ENCODE results near the gene TNFRSF13B. TPM values are rescaled to one million over a fixed set of nuclear protein-coding genes. Genes with fewer than 3 reads are reported as not detected.
A peak's percentile ranks its signal among the peaks of the same experiment; 100 is the strongest.

Gene TNFRSF13B
- polyA plus RNA-seq, 4 donors, result 0.13 to 3.0 (median 2.0) TPM; not detected in 1

DNA sequence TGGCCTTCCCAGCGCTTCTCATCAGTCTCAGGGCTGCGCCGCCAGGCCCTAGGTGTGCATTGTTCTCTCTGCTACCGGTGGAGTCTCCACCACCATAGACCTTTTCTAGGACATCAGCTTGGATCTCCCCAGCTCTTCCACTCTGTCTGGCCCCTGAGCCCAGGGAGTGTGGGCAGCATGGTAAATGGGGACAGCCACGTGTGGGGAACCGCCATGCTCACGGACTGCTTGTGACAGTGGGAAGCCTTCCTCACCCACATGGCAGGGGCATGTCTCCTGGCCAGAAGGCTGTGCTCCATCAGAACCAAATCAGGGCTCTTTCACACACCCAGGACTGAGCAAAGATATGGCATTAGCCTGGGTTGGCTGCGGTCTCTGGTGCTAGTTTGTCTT is 51.3 kb downstream of the TNFRSF13B start:
- no peak for DNase-seq
- H3K27me3 ChIP-seq (ENCODE audit: control insufficient read depth in 3 of 3, insufficient read depth in 3 of 3, low read length in 3 of 3), result no peaks in the 10 kb centered on the region
- no peaks in the 10 kb centered on the region for H3K4me1 ChIP-seq (ENCODE audit: control insufficient read depth in 3 of 3, insufficient read depth in 2 of 3, low read depth in 1 of 3, low read length in 2 of 3)
- H3K27ac ChIP-seq (ENCODE audit: low read depth in 1 of 3, low read length in 2 of 3), result no peak overlapping the region
- 92 to 98% (median 92%) methylated on average over 8 of the region's 8 CpGs for WGBS, 3 donors
- no peaks in the 10 kb centered on the region for H3K36me3 ChIP-seq (ENCODE audit: control insufficient read depth in 3 of 3, insufficient read depth in 2 of 3, low read depth in 1 of 3, low read length in 3 of 3)
- no peak overlapping the region for H3K4me3 ChIP-seq (ENCODE audit: low read depth in 1 of 3, low read length in 3 of 3)
- H3K9me3 ChIP-seq (ENCODE audit: control insufficient read depth in 2 of 2, insufficient read depth in 1 of 2, low read depth in 1 of 2, low read length in 1 of 2), result no peaks in the 10 kb centered on the region
- no peak for FAIRE-seq

- no peaks in the 10 kb centered on the region for H3K36me3 ChIP-seq (ENCODE audit: control insufficient read depth in 3 of 3, insufficient read depth in 2 of 3, low read depth in 1 of 3, low read length in 3 of 3)
- FAIRE-seq (no peak), DNase-seq (no peak)
- 85 to 93% (median 90%) methylated on average over 14 to 15 of the region's 15 CpGs for WGBS, 3 donors
- no peak overlapping the region for H3K27ac ChIP-seq (ENCODE audit: low read depth in 1 of 3, low read length in 2 of 3)
- no peaks in the 10 kb centered on the region for H3K27me3 ChIP-seq (ENCODE audit: control insufficient read depth in 3 of 3, insufficient read depth in 3 of 3, low read length in 3 of 3)
- H3K4me3 ChIP-seq (ENCODE audit: low read depth in 1 of 3, low read length in 3 of 3), result no peak overlapping the region
- no peaks in the 10 kb centered on the region for H3K9me3 ChIP-seq (ENCODE audit: control insufficient read depth in 2 of 2, insufficient read depth in 1 of 2, low read depth in 1 of 2, low read length in 1 of 2)
- no peaks in the 10 kb centered on the region for H3K4me1 ChIP-seq (ENCODE audit: control insufficient read depth in 3 of 3, insufficient read depth in 2 of 3, low read depth in 1 of 3, low read length in 2 of 3)
Measured at GRCh38 chr17:16919663-16920627, 52.0 kb downstream of the TNFRSF13B start.

DNA sequence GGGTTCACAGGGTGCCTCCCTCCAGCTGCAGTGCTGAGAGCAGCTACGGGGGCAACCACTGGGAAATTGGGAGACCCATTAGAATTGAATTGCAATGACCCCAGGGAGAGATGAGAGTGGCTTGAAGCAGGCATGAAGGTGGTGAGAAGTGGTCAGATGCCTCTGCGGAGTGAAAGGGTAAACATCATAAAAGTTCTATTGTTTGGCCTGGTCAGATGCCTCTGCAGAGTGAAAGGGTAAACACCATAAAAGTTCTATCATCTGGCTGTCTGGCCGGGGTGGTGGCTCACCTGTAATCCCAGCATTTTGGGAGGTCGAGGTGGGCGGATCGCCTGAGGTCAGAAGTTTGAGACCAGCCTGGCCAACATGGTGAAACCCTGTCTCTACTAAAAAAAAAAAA is 53.5 kb downstream of the TNFRSF13B start:
- H3K36me3 ChIP-seq (ENCODE audit: control insufficient read depth in 3 of 3, insufficient read depth in 2 of 3, low read depth in 1 of 3, low read length in 3 of 3), result no peaks in the 10 kb centered on the region
- H3K27me3 ChIP-seq (ENCODE audit: control insufficient read depth in 3 of 3, insufficient read depth in 3 of 3, low read length in 3 of 3), result no peaks in the 10 kb centered on the region
- H3K9me3 ChIP-seq (ENCODE audit: control insufficient read depth in 2 of 2, insufficient read depth in 1 of 2, low read depth in 1 of 2, low read length in 1 of 2), result no peaks in the 10 kb centered on the region
- FAIRE-seq (no peak), DNase-seq (no peak)
- WGBS, 3 donors, result 40 to 76% (median 71%) methylated on average over 6 of the region's 6 CpGs
- no peaks in the 10 kb centered on the region for H3K4me1 ChIP-seq (ENCODE audit: control insufficient read depth in 3 of 3, insufficient read depth in 2 of 3, low read depth in 1 of 3, low read length in 2 of 3)
- H3K27ac ChIP-seq (ENCODE audit: low read depth in 1 of 3, low read length in 2 of 3), result no peak overlapping the region
- H3K4me3 ChIP-seq (ENCODE audit: low read depth in 1 of 3, low read length in 3 of 3), result no peak overlapping the region

DNA sequence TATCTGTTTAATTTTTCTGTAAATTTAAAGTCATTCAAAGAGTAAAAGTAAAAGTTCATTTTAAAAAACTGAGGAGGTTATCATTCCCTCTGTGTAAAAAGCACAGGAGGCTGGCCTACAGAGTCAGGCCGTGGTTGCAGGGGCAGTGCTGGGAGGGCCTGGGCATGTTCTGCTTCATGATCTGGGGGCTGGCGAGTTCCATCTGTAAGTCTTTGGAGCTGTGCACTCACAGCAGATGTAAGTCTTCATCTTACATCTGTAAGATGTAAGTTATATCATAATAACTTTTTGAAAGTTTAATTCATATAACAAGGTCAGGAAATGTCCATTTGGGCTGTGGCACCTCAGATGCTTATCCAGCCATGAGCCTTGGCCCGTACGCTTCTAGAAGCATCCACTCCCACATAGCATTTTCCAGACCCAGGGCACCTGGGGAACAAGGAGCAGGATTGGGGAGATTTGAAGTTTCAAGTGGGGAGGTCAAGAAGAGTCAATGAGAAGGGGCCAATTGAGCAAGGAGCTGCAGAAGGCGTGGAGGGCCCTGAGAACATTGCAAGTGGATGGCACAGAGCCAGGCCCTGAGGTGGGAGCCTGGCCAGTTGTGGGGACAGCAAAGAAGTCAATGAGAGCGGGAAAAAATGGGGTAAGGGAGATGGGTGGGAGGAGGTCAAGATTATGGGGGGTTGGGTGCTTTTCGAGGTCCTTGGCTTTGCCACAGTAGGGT is 54.1 kb downstream of the TNFRSF13B start:
- no peaks in the 10 kb centered on the region for H3K36me3 ChIP-seq (ENCODE audit: control insufficient read depth in 3 of 3, insufficient read depth in 2 of 3, low read depth in 1 of 3, low read length in 3 of 3)
- WGBS, 3 donors, result 80 to 87% (median 84%) methylated on average over 7 of the region's 7 CpGs
- no peak overlapping the region for H3K27ac ChIP-seq (ENCODE audit: low read depth in 1 of 3, low read length in 2 of 3)
- no peak for FAIRE-seq
- DNase-seq, result no peak
- no peak overlapping the region for H3K4me3 ChIP-seq (ENCODE audit: low read depth in 1 of 3, low read length in 3 of 3)
- H3K9me3 ChIP-seq (ENCODE audit: control insufficient read depth in 2 of 2, insufficient read depth in 1 of 2, low read depth in 1 of 2, low read length in 1 of 2), result no peaks in the 10 kb centered on the region
- no peaks in the 10 kb centered on the region for H3K27me3 ChIP-seq (ENCODE audit: control insufficient read depth in 3 of 3, insufficient read depth in 3 of 3, low read length in 3 of 3)
- peaks cover 0 to under 1% (median 0%) of the 10 kb centered on the region in 3 donors for H3K4me1 ChIP-seq (ENCODE audit: control insufficient read depth in 3 of 3, insufficient read depth in 2 of 3, low read depth in 1 of 3, low read length in 2 of 3)

- FAIRE-seq, result no peak
- WGBS, 3 donors, result 88 to 94% (median 89%) methylated on average over 5 of the region's 5 CpGs
Measured at GRCh38 chr17:16916557-16916920, 55.4 kb downstream of the TNFRSF13B start.

GRCh38 chr17:16915752-16916556 is 56.0 kb downstream of the TNFRSF13B start:
- H3K27ac ChIP-seq (ENCODE audit: low read depth in 1 of 3, low read length in 2 of 3), result no peak overlapping the region
- H3K4me1 ChIP-seq (ENCODE audit: control insufficient read depth in 3 of 3, insufficient read depth in 2 of 3, low read depth in 1 of 3, low read length in 2 of 3), result peaks cover 0 to 7% (median 0%) of the 10 kb centered on the region in 3 donors
- FAIRE-seq (no peak), DNase-seq (peak; percentile 45 to 76)
- H3K9me3 ChIP-seq (ENCODE audit: control insufficient read depth in 2 of 2, insufficient read depth in 1 of 2, low read depth in 1 of 2, low read length in 1 of 2), result no peaks in the 10 kb centered on the region
- H3K27me3 ChIP-seq (ENCODE audit: control insufficient read depth in 3 of 3, insufficient read depth in 3 of 3, low read length in 3 of 3), result no peaks in the 10 kb centered on the region
- no peak overlapping the region for H3K4me3 ChIP-seq (ENCODE audit: low read depth in 1 of 3, low read length in 3 of 3)
- H3K36me3 ChIP-seq (ENCODE audit: control insufficient read depth in 3 of 3, insufficient read depth in 2 of 3, low read depth in 1 of 3, low read length in 3 of 3), result no peaks in the 10 kb centered on the region
- 26 to 49% (median 29%) methylated on average over 11 of the region's 11 CpGs for WGBS, 3 donors

More at GRCh38 chr17:16916557-16916920, 55.4 kb downstream of the TNFRSF13B start:
- H3K4me3 ChIP-seq (ENCODE audit: low read depth in 1 of 3, low read length in 3 of 3), result no peak overlapping the region
- no peaks in the 10 kb centered on the region for H3K9me3 ChIP-seq (ENCODE audit: control insufficient read depth in 2 of 2, insufficient read depth in 1 of 2, low read depth in 1 of 2, low read length in 1 of 2)
- DNase-seq, result no peak
- H3K27me3 ChIP-seq (ENCODE audit: control insufficient read depth in 3 of 3, insufficient read depth in 3 of 3, low read length in 3 of 3), result no peaks in the 10 kb centered on the region
- peaks cover 0 to 7% (median 0%) of the 10 kb centered on the region in 3 donors for H3K4me1 ChIP-seq (ENCODE audit: control insufficient read depth in 3 of 3, insufficient read depth in 2 of 3, low read depth in 1 of 3, low read length in 2 of 3)
- H3K27ac ChIP-seq (ENCODE audit: low read depth in 1 of 3, low read length in 2 of 3), result no peak overlapping the region
- H3K36me3 ChIP-seq (ENCODE audit: control insufficient read depth in 3 of 3, insufficient read depth in 2 of 3, low read depth in 1 of 3, low read length in 3 of 3), result no peaks in the 10 kb centered on the region

- H3K27me3 ChIP-seq (ENCODE audit: control insufficient read depth in 3 of 3, insufficient read depth in 3 of 3, low read length in 3 of 3), result no peaks in the 10 kb centered on the region
- peaks cover 0 to 7% (median 0%) of the 10 kb centered on the region in 3 donors for H3K4me1 ChIP-seq (ENCODE audit: control insufficient read depth in 3 of 3, insufficient read depth in 2 of 3, low read depth in 1 of 3, low read length in 2 of 3)
- 73 to 86% (median 75%) methylated on average over 2 of the region's 2 CpGs for whole genome bisulfite sequencing, 3 donors
- H3K4me3 ChIP-seq (ENCODE audit: low read depth in 1 of 3, low read length in 3 of 3), result no peak overlapping the region
- no peak overlapping the region for H3K27ac ChIP-seq (ENCODE audit: low read depth in 1 of 3, low read length in 2 of 3)
- FAIRE-seq, result no peak
- no peaks in the 10 kb centered on the region for H3K36me3 ChIP-seq (ENCODE audit: control insufficient read depth in 3 of 3, insufficient read depth in 2 of 3, low read depth in 1 of 3, low read length in 3 of 3)
- no peak for DNase-seq
- H3K9me3 ChIP-seq (ENCODE audit: control insufficient read depth in 2 of 2, insufficient read depth in 1 of 2, low read depth in 1 of 2, low read length in 1 of 2), result no peaks in the 10 kb centered on the region
Measured at GRCh38 chr17:16913463-16913862, 58.5 kb downstream of the TNFRSF13B start.
